ENCODE results near the gene KIZ. TPM values are rescaled to one million over a fixed set of nuclear protein-coding genes. Genes with fewer than 3 reads are reported as not detected.

The KIZ gene
- total RNA-seq, 1 donor from 2014 or later = 15.0 TPM

DNA sequence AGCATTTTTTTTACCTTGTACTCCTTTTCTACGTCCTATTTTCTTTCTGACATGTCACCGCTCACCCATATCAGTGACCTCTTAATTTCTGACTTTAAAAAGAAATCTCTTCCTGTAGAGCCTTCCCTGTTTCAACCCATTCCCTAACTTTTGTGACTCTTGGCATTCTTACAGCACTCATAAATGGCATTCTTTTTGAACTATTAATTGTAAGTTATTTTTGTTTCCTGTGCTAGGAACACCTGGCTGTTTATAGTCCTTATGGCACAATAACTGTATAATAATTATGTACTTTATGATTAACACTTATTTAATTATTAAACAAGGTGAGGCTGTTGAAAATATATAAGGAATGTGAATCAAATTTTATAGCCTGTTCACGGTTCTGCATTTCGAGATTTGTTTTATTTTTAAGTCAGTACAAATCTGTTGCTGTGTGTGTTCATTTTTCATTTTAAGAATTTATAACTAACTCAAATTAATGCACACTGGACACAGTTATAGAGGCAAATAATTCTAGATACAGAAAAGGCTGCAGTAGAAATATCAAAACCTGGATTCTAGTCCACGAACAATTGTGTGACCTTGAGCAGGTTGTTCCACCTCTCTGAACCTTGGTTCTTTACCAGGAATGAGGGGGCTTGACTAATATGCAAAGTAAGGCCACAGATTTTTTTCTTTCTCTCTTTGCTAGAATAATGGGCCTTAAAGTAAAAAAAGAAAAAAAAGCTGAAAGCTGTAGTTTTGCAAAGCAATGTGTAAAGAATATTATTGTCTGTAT, 1.5 kb downstream of the KIZ start:
- Mint-ChIP-seq H3K36me3 (ENCODE audit: low read depth, unreplicated experiment) (no peaks in the 10 kb centered on the region), H3K4me3 (ENCODE audit: unreplicated experiment) (no peak overlapping the region), H3K27ac (ENCODE audit: unreplicated experiment) (no peak overlapping the region), H3K9me3 (ENCODE audit: unreplicated experiment) (no peaks in the 10 kb centered on the region), H3K27me3 (ENCODE audit: unreplicated experiment) (peaks cover 3% of the 10 kb centered on the region), H3K4me1 (ENCODE audit: unreplicated experiment) (peaks cover 9% of the 10 kb centered on the region)
- TF ChIP-seq, protein P1, sequence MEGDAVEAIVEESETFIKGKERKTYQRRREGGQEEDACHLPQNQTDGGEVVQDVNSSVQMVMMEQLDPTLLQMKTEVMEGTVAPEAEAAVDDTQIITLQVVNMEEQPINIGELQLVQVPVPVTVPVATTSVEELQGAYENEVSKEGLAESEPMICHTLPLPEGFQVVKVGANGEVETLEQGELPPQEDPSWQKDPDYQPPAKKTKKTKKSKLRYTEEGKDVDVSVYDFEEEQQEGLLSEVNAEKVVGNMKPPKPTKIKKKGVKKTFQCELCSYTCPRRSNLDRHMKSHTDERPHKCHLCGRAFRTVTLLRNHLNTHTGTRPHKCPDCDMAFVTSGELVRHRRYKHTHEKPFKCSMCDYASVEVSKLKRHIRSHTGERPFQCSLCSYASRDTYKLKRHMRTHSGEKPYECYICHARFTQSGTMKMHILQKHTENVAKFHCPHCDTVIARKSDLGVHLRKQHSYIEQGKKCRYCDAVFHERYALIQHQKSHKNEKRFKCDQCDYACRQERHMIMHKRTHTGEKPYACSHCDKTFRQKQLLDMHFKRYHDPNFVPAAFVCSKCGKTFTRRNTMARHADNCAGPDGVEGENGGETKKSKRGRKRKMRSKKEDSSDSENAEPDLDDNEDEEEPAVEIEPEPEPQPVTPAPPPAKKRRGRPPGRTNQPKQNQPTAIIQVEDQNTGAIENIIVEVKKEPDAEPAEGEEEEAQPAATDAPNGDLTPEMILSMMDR (IDR thresholded peaks at IDR 0.05; ENCODE audit: unreplicated experiment) = no peak
- no peak for DNase-seq (ENCODE audit: low spot score)

DNA sequence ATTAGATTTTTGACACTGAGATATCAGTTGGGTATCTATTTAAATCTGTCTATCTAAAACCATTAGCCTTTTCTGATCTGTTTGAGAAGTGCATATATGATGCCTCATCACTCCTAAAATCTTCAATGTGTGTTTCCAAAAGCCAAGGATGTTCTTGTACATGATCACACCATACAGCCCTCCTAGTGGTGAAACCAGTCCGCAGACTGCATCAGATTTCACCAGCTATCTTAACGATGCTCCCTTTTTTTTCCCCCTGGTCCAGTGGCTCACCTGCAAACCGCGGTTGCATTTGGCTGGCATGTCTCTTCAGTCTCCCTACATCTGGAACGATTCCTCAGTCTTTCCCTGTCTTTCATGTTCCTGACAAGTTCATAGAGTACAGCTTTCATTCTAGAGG, 4.0 kb downstream of the KIZ start:
- H3K4me1 Mint-ChIP-seq (ENCODE audit: unreplicated experiment) = peaks cover 13% of the 10 kb centered on the region
- H3K36me3 Mint-ChIP-seq (ENCODE audit: low read depth, unreplicated experiment) = no peaks in the 10 kb centered on the region
- peaks cover 3% of the 10 kb centered on the region for H3K27me3 Mint-ChIP-seq (ENCODE audit: unreplicated experiment)
- no peak overlapping the region for H3K27ac Mint-ChIP-seq (ENCODE audit: unreplicated experiment)
- TF ChIP-seq, protein P1 (IDR thresholded peaks at IDR 0.05; ENCODE audit: unreplicated experiment) = no peak
- no peak for DNase-seq (ENCODE audit: low spot score)
- no peaks in the 10 kb centered on the region for H3K9me3 Mint-ChIP-seq (ENCODE audit: unreplicated experiment)
- H3K4me3 Mint-ChIP-seq (ENCODE audit: unreplicated experiment) = no peak overlapping the region

DNA sequence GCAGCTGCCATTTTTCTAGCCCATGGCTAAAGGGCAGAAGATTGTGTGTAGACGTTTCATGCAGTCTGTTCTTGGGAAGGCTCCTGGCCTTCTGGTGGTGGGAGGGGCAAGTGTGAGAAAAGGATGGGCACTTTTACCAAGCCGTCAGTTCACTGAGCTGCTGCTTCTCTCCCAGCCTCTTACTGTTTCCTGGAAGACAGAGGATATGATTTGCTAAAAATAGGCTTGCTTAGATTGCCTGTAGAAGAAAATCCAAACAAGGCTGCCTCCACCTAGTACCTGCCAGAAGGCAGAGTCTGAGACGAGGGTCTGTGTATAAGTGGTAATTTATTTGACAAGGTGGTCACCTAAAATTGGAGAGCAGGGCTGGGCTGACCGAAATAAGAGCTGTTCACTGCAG, 7.5 kb downstream of the KIZ start:
- Mint-ChIP-seq H3K4me1 (ENCODE audit: unreplicated experiment) (peaks cover 4% of the 10 kb centered on the region), H3K4me3 (ENCODE audit: unreplicated experiment) (no peak overlapping the region), H3K27me3 (ENCODE audit: unreplicated experiment) (no peaks in the 10 kb centered on the region), H3K9me3 (ENCODE audit: unreplicated experiment) (no peaks in the 10 kb centered on the region), H3K27ac (ENCODE audit: unreplicated experiment) (no peak overlapping the region), H3K36me3 (ENCODE audit: low read depth, unreplicated experiment) (no peaks in the 10 kb centered on the region)
- no peak for DNase-seq (ENCODE audit: low spot score)
- TF ChIP-seq, protein P1 (IDR thresholded peaks at IDR 0.05; ENCODE audit: unreplicated experiment) = no peak

DNA sequence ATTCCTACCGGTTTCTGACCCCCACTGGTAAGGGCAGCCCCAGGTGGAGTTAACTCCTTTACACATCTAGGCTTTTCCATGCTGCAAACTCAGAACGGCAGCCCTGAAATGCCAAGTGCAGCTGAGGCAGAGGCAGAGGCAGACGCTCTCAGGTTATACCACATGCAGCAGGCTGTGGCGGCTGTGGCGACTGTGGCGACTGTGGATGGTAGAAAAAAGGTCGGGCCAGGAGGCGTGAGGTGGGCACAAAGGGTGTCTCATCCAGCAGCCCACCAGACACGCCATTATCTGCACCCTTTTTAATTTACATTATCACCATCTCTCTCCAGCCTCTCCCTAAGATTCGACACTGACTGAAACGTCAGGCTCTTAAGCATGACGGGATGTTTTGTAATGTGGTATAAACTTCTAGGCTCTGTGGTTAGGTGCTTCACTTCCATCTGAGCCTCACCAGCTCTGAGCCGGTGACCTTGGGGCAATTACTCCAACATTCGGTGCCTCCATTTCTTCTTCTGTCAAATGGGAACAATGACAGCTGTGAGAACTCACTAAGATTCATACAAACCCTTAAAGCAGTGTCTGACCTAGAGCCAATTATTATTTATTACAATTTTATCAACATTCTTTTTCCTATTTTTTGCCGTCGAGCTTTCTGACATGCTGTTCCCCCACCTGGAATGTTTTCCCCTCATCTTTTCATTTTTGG, 8.2 kb downstream of the KIZ start:
- no peak for DNase-seq (ENCODE audit: low spot score)
- Mint-ChIP-seq H3K4me1 (ENCODE audit: unreplicated experiment) (peaks cover 4% of the 10 kb centered on the region), H3K27me3 (ENCODE audit: unreplicated experiment) (no peaks in the 10 kb centered on the region), H3K36me3 (ENCODE audit: low read depth, unreplicated experiment) (no peaks in the 10 kb centered on the region), H3K4me3 (ENCODE audit: unreplicated experiment) (no peak overlapping the region), H3K9me3 (ENCODE audit: unreplicated experiment) (no peaks in the 10 kb centered on the region), H3K27ac (ENCODE audit: unreplicated experiment) (no peak overlapping the region)
- TF ChIP-seq, protein P1 (IDR thresholded peaks at IDR 0.05; ENCODE audit: unreplicated experiment) = no peak
